ENCODE measurements around the gene OR2A2.

Gene OR2A2

GRCh38 chr7:144144426-144144825 lies 35.0 kb downstream of the OR2A2 start:
- no peak for DNase-seq

GRCh38 chr7:144148224-144148827 lies 38.9 kb downstream of the OR2A2 start:
- DNase-seq: no peak

GRCh38 chr7:144158861-144159260 lies 49.5 kb downstream of the OR2A2 start:
- DNase-seq: no peak
